ENCODE data around the gene SPATA2L.

- TF ChIP-seq, protein P1, sequence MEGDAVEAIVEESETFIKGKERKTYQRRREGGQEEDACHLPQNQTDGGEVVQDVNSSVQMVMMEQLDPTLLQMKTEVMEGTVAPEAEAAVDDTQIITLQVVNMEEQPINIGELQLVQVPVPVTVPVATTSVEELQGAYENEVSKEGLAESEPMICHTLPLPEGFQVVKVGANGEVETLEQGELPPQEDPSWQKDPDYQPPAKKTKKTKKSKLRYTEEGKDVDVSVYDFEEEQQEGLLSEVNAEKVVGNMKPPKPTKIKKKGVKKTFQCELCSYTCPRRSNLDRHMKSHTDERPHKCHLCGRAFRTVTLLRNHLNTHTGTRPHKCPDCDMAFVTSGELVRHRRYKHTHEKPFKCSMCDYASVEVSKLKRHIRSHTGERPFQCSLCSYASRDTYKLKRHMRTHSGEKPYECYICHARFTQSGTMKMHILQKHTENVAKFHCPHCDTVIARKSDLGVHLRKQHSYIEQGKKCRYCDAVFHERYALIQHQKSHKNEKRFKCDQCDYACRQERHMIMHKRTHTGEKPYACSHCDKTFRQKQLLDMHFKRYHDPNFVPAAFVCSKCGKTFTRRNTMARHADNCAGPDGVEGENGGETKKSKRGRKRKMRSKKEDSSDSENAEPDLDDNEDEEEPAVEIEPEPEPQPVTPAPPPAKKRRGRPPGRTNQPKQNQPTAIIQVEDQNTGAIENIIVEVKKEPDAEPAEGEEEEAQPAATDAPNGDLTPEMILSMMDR (IDR thresholded peaks at IDR 0.05; ENCODE audit: low read depth, low read length, poor library complexity, severe bottlenecking), result no peak
- TF ChIP-seq EZH2phosphoT487 (IDR thresholded peaks at IDR 0.05; ENCODE audit: borderline replicate concordance, low read length), result no peak
Measured at GRCh38 chr16:89693289-89693731, 8.2 kb downstream of the SPATA2L start.

Data from DOHH2 (cell line).